ENCODE data around the gene EIPR1. TPM values are rescaled to one million over a fixed set of nuclear protein-coding genes. Genes with fewer than 3 reads are reported as not detected.
A peak's percentile ranks its signal among the peaks of the same experiment; 100 is the strongest.

EIPR1 gene
- total and polyA plus RNA-seq, 5 donors from 2014 or later = 26.6 to 44.8 (median 33.7) TPM

DNA sequence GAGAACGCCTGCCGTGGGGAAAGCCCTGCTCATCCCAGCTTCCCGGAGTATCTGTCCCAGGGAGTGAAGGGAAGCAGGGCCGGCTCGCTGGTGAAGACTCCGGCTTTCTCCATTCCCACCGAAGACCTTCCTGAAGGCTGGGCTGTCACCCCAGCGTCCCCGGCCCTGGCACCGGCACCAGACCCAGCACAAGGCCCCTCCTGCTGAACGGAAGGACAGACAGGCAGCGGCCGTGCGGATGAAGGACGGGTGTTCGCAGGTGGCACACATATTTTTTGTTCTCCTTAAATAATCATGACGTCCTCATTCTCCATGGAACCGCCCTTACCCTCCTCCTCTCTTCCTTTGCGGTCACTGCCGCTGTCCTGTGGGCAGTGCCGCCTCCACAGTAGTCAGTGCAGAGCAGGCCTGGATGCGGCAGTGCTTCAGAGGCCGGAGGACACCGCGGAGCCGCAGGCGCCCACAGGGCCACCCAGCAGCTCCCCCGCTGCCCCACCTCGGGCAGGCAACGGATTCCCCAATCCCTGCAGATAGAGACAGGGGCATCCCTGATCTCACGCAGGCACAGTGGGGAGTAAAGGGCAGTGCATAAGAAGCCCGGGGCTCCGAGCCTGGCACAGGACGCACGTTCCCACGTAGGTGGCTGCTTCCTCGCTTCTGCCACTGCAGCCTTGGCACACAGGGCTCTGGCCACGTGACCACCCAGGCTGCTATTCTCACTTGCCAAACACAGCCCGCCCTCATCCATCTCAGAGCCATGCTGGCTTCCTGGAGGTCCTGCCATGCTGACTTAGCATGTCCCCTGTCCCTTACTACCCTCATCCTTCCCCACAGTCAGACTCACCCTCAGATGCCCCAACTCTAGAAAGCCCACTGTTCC lies 229.7 kb downstream of the EIPR1 start:
- Histone ChIP-seq H3K27me3 (ENCODE audit: control insufficient read depth, insufficient read depth, low read length) (no peaks in the 10 kb centered on the region), H3K27ac (ENCODE audit: insufficient read depth, low read length, poor library complexity, severe bottlenecking) (no peak overlapping the region), H3K36me3 (ENCODE audit: control insufficient read depth, insufficient read depth, low read length) (no peaks in the 10 kb centered on the region), H3K4me1 (ENCODE audit: control insufficient read depth, insufficient read depth, low read length, poor library complexity, severe bottlenecking) (no peaks in the 10 kb centered on the region), H3K9me3 (ENCODE audit: control insufficient read depth in 2 of 2, low read length in 2 of 2) (no peaks in the 10 kb centered on the region), H3K4me3 (ENCODE audit: low read depth, low read length) (no peak overlapping the region)
- DNase-seq (no peak), ATAC-seq (ENCODE audit: low read depth in 2 of 2) (no peak)
- Mint-ChIP-seq H3K4me1 (peaks cover 0 to 4% (median 0%) of the 10 kb centered on the region in 4 donors), H3K27ac (no peak overlapping the region), H3K4me3 (no peak overlapping the region), H3K36me3 (peaks cover 20% of the 10 kb centered on the region), H3K27me3 (no peaks in the 10 kb centered on the region), H3K9me3 (peaks cover 0 to 5% (median 1%) of the 10 kb centered on the region in 7 donors)

DNA sequence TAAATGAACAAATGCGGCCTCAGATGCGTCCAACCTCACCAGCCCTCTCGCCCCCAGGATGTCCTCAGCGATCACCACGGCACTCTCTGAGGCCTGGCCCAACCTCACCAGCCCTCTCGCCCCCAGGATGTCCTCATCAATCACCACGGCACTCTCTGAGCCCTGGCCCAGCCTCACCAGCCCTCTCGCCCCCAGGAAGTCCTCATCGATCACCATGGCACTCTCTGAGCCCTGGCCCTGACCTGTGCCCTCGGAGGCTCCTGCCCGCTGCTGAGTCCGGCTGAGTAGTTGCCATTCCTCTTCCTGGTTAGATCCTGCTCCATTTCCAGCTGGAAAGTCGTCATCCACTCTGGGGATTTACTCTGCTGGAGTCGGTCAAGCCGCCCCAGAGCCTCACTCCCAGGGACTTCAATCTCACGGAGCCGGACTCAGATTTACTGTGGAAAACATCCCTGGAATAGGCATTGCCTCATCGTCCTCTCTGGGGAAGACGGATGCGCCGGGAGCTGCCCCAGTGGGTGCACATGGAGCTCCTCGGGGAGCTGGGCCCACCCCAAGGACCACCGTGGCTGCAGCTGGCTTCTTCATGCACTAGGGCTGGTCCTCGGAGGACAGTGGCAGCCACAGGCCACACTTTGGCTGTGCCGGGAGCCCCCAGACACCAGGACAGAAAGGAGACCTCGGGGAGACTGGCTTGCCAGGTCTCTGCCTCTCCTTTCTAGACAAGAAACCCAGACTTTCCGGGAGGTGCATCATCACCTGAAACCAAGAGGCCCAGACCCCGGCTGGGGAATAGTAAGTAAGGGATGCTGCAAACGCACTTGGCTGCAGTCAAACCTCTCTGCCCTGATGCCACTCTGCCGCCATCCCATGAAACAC lies 230.6 kb downstream of the EIPR1 start:
- no peak overlapping the region for H3K27ac ChIP-seq (ENCODE audit: insufficient read depth, low read length, poor library complexity, severe bottlenecking)
- DNase-seq (no peak), ATAC-seq (ENCODE audit: low read depth in 2 of 2) (no peak)
- H3K4me3 ChIP-seq (ENCODE audit: low read depth, low read length) = no peak overlapping the region
- H3K27ac Mint-ChIP-seq = peak overlapping the region in 1 of 3 donors; percentile 83
- H3K27me3 Mint-ChIP-seq = no peaks in the 10 kb centered on the region
- H3K4me1 Mint-ChIP-seq = peaks cover 0 to 3% (median 0%) of the 10 kb centered on the region in 4 donors
- peaks cover 11% of the 10 kb centered on the region for H3K36me3 Mint-ChIP-seq
- H3K27me3 ChIP-seq (ENCODE audit: control insufficient read depth, insufficient read depth, low read length) = no peaks in the 10 kb centered on the region
- H3K4me1 ChIP-seq (ENCODE audit: control insufficient read depth, insufficient read depth, low read length, poor library complexity, severe bottlenecking) = no peaks in the 10 kb centered on the region
- peaks cover 0 to 2% (median 0%) of the 10 kb centered on the region in 7 donors for H3K9me3 Mint-ChIP-seq
- H3K9me3 ChIP-seq (ENCODE audit: control insufficient read depth in 2 of 2, low read length in 2 of 2) = no peaks in the 10 kb centered on the region
- no peak overlapping the region for H3K4me3 Mint-ChIP-seq
- no peaks in the 10 kb centered on the region for H3K36me3 ChIP-seq (ENCODE audit: control insufficient read depth, insufficient read depth, low read length)

DNA sequence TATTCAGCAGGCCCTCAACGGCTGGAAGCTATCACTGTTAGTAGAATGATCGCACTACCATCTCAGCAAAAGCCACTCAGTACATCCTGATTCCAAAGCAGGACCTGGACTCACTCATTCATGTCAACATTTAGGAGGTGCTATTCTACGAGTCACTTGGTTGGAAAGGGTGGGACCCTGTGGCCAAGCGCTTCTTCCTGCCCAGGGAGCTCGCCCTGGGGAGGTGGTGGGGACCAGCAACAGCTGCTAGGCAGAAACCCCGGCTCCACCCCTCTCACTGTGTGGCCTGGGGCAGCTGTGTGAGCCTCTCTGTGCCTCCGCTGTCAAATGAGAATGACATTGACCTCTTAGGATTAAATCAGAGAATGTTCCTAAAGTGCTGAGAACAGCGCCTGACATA lies 231.4 kb downstream of the EIPR1 start:
- Histone ChIP-seq H3K27me3 (ENCODE audit: control insufficient read depth, insufficient read depth, low read length) (no peaks in the 10 kb centered on the region), H3K4me1 (ENCODE audit: control insufficient read depth, insufficient read depth, low read length, poor library complexity, severe bottlenecking) (no peaks in the 10 kb centered on the region), H3K4me3 (ENCODE audit: low read depth, low read length) (no peak overlapping the region), H3K27ac (ENCODE audit: insufficient read depth, low read length, poor library complexity, severe bottlenecking) (no peak overlapping the region), H3K9me3 (ENCODE audit: control insufficient read depth in 2 of 2, low read length in 2 of 2) (no peaks in the 10 kb centered on the region), H3K36me3 (ENCODE audit: control insufficient read depth, insufficient read depth, low read length) (no peaks in the 10 kb centered on the region)
- DNase-seq (no peak), ATAC-seq (ENCODE audit: low read depth in 2 of 2) (no peak)
- no peaks in the 10 kb centered on the region for H3K27me3 Mint-ChIP-seq
- no peak overlapping the region for H3K4me3 Mint-ChIP-seq
- peaks cover 0 to 2% (median 0%) of the 10 kb centered on the region in 7 donors for H3K9me3 Mint-ChIP-seq
- no peak overlapping the region for H3K27ac Mint-ChIP-seq
- no peaks in the 10 kb centered on the region for H3K4me1 Mint-ChIP-seq
- peaks cover 4% of the 10 kb centered on the region for H3K36me3 Mint-ChIP-seq

DNA sequence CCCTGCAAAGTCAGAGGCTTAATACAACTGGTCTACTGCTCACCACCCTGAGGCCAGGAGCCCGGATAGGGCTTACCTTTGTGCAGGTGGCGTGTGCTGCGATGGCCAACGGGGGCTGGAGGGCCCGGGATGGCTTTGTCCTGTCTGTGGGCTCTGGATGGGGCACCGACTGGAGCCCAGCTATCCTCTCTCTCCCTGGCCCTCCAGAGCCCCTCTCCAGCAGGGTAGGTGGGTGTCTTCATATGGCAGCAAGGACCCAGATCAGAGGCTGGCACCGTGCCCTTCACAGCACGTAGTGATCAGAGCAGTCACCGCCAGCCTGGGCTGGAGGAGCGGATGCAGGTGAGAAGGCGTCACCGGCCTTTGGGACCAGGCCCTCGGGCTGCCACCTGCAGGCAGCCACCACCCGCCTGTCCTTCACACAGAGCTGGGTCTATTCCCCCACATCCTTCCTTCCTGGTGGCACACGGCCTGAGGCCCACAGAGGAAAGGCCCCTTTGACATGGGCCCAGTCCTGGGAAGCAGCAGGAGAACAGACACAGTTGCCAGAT lies 232.1 kb downstream of the EIPR1 start:
- H3K27ac ChIP-seq (ENCODE audit: insufficient read depth, low read length, poor library complexity, severe bottlenecking) = no peak overlapping the region
- no peak overlapping the region for H3K4me3 Mint-ChIP-seq
- no peak for ATAC-seq (ENCODE audit: low read depth in 2 of 2)
- H3K27me3 Mint-ChIP-seq = no peaks in the 10 kb centered on the region
- peaks cover 4% of the 10 kb centered on the region for H3K36me3 Mint-ChIP-seq
- H3K36me3 ChIP-seq (ENCODE audit: control insufficient read depth, insufficient read depth, low read length) = no peaks in the 10 kb centered on the region
- H3K9me3 ChIP-seq (ENCODE audit: control insufficient read depth in 2 of 2, low read length in 2 of 2) = no peaks in the 10 kb centered on the region
- H3K9me3 Mint-ChIP-seq = peaks cover 0 to 2% (median 0%) of the 10 kb centered on the region in 7 donors
- DNase-seq = no peak
- H3K4me3 ChIP-seq (ENCODE audit: low read depth, low read length) = no peak overlapping the region
- no peaks in the 10 kb centered on the region for H3K4me1 ChIP-seq (ENCODE audit: control insufficient read depth, insufficient read depth, low read length, poor library complexity, severe bottlenecking)
- H3K27ac Mint-ChIP-seq = no peak overlapping the region
- H3K27me3 ChIP-seq (ENCODE audit: control insufficient read depth, insufficient read depth, low read length) = no peaks in the 10 kb centered on the region
- H3K4me1 Mint-ChIP-seq = no peaks in the 10 kb centered on the region

DNA sequence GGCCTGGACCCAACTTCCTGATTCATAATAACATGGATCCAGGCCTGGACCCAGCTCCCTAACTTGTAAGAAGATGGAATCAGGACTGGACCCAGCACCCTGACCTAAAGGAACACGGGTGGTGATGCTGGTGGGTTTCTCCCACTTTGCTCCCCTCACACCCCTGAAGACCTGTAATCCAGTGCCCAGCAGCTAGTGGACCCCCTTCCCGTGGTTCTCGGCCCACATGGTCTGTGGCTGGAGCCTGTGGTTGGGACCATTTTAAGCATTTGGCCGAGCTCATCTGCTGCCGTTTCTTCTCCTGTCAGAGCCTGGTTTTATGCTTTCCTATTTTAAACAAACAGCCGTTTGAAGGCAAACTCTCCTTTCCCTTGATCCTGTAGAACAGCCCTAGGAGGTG lies 232.8 kb downstream of the EIPR1 start:
- ATAC-seq (ENCODE audit: low read depth in 2 of 2) (no peak), DNase-seq (no peak)
- H3K27ac Mint-ChIP-seq = no peak overlapping the region
- peaks cover under 1% of the 10 kb centered on the region for H3K36me3 Mint-ChIP-seq
- H3K4me1 ChIP-seq (ENCODE audit: control insufficient read depth, insufficient read depth, low read length, poor library complexity, severe bottlenecking) = no peaks in the 10 kb centered on the region
- H3K27ac ChIP-seq (ENCODE audit: insufficient read depth, low read length, poor library complexity, severe bottlenecking) = no peak overlapping the region
- peaks cover 0 to 2% (median 0%) of the 10 kb centered on the region in 7 donors for H3K9me3 Mint-ChIP-seq
- no peaks in the 10 kb centered on the region for H3K27me3 Mint-ChIP-seq
- H3K36me3 ChIP-seq (ENCODE audit: control insufficient read depth, insufficient read depth, low read length) = no peaks in the 10 kb centered on the region
- H3K4me1 Mint-ChIP-seq = no peaks in the 10 kb centered on the region
- no peak overlapping the region for H3K4me3 ChIP-seq (ENCODE audit: low read depth, low read length)
- H3K9me3 ChIP-seq (ENCODE audit: control insufficient read depth in 2 of 2, low read length in 2 of 2) = no peaks in the 10 kb centered on the region
- H3K4me3 Mint-ChIP-seq = no peak overlapping the region
- H3K27me3 ChIP-seq (ENCODE audit: control insufficient read depth, insufficient read depth, low read length) = no peaks in the 10 kb centered on the region

DNA sequence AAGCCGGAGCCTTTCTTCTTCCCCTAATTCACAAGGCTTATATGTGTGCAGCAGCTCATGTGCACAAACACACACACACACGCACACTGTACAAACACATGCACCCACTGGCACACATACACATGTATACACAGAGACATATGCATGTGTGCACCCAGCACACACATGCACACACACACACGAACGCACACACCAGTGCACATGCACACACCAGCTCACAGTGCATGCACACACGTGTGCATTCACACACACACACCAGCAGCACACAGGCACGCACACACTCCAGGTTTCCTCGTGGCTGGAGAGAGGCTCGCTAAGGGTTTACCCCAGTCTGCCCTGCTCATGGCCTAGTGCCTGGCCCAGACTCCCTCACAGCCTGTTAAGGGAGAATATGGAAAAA lies 234.0 kb downstream of the EIPR1 start:
- no peaks in the 10 kb centered on the region for H3K27me3 ChIP-seq (ENCODE audit: control insufficient read depth, insufficient read depth, low read length)
- Mint-ChIP-seq H3K27ac (no peak overlapping the region), H3K27me3 (no peaks in the 10 kb centered on the region), H3K4me3 (no peak overlapping the region), H3K9me3 (peaks cover 0 to 2% (median 0%) of the 10 kb centered on the region in 7 donors), H3K36me3 (no peaks in the 10 kb centered on the region), H3K4me1 (no peaks in the 10 kb centered on the region)
- no peaks in the 10 kb centered on the region for H3K4me1 ChIP-seq (ENCODE audit: control insufficient read depth, insufficient read depth, low read length, poor library complexity, severe bottlenecking)
- no peak overlapping the region for H3K4me3 ChIP-seq (ENCODE audit: low read depth, low read length)
- DNase-seq (no peak), ATAC-seq (ENCODE audit: low read depth in 2 of 2) (no peak)
- no peaks in the 10 kb centered on the region for H3K36me3 ChIP-seq (ENCODE audit: control insufficient read depth, insufficient read depth, low read length)
- no peak overlapping the region for H3K27ac ChIP-seq (ENCODE audit: insufficient read depth, low read length, poor library complexity, severe bottlenecking)
- H3K9me3 ChIP-seq (ENCODE audit: control insufficient read depth in 2 of 2, low read length in 2 of 2) = no peaks in the 10 kb centered on the region

DNA sequence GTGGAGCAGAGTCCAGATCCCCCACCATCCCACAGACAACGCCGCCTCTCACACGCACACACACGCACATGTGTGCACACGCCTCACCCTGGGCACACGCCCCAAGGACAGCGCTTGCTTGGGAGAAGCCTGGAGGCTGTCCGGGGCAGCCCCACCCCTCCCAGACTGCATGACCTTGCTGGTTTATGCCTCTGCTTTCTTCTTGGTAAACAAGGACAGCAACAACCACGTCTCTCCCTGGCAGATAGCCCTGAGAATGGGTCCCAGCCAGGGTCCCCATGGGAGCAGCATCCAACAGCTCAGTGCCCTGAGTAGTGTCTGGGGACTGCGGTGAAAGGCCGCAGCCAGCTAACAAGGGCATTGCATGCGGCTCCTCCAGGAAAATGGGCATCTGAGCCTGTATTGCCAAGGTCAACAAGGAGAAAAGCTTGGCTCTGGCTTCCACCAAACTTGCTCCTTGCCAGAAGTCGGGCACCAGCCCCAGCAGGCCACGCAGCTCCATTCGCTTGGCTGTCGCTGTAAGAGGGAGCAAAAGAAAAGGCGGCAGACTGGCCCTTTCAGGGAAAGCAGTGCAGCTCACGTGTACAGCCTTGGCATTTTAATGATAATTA lies 234.6 kb downstream of the EIPR1 start:
- Histone ChIP-seq H3K4me3 (ENCODE audit: low read depth, low read length) (no peak overlapping the region), H3K27me3 (ENCODE audit: control insufficient read depth, insufficient read depth, low read length) (no peaks in the 10 kb centered on the region), H3K4me1 (ENCODE audit: control insufficient read depth, insufficient read depth, low read length, poor library complexity, severe bottlenecking) (no peaks in the 10 kb centered on the region), H3K36me3 (ENCODE audit: control insufficient read depth, insufficient read depth, low read length) (no peaks in the 10 kb centered on the region), H3K9me3 (ENCODE audit: control insufficient read depth in 2 of 2, low read length in 2 of 2) (no peaks in the 10 kb centered on the region), H3K27ac (ENCODE audit: insufficient read depth, low read length, poor library complexity, severe bottlenecking) (no peak overlapping the region)
- Mint-ChIP-seq H3K36me3 (no peaks in the 10 kb centered on the region), H3K9me3 (peaks cover 0 to 2% (median 0%) of the 10 kb centered on the region in 7 donors), H3K4me1 (no peaks in the 10 kb centered on the region), H3K27me3 (no peaks in the 10 kb centered on the region), H3K4me3 (no peak overlapping the region), H3K27ac (no peak overlapping the region)
- DNase-seq (no peak), ATAC-seq (ENCODE audit: low read depth in 2 of 2) (no peak)

All from CD4-positive, CD25-positive, alpha-beta regulatory T cell (primary cell).